Kidney epithelial cell (primary cell): ENCODE data around the gene CRLF2. TPM values are rescaled to one million over a fixed set of nuclear protein-coding genes. Genes with fewer than 3 reads are reported as not detected.
"Not testable (repeated sequence)": the region's sequence is repeated elsewhere in the genome, so short reads cannot be mapped to it uniquely, and the experiment has no call there.

Experiments
- DNase-seq: peaks from one replicate; pipeline ENCODE4 v3.0.0-alpha.2; 2010; ENCODE audit warnings: low read depth
- H3K27me3 ChIP-seq: 2 replicates; pipeline ENCODE4 v1.6.0; 2011; ENCODE audit warnings: low read length; ENCODE audit not compliant: control insufficient read depth, insufficient read depth
- H3K36me3 ChIP-seq: 2 replicates; pipeline ENCODE4 v1.5.1; 2011; ENCODE audit warnings: low read length; ENCODE audit not compliant: control insufficient read depth, insufficient read depth
- H3K4me3 ChIP-seq: 2 replicates; pipeline ENCODE4 v1.5.1; 2011; ENCODE audit warnings: low read depth, mild to moderate bottlenecking, control low read depth, low read length
- CTCF ChIP-seq: IDR thresholded peaks from 2 replicates; pipeline ENCODE4 v1.5.1; 2011; ENCODE audit warnings: mild to moderate bottlenecking, moderate library complexity, low read length, control low read depth, inconsistent platforms; ENCODE audit not compliant: insufficient read depth, poor library complexity, severe bottlenecking
- total RNA-seq: library from RNA; depleted of rRNA; stranded (reverse); fragments of >200 nt; gene quantifications from 2 replicates; pipeline ENCODE4 v1.2.3, GENCODE V29; 2015

Gene CRLF2
- total RNA-seq, 1 donor from 2014 or later: not detected

GRCh38 chrX:1202251-1202650 lies 10.2 kb downstream of the CRLF2 start:
- H3K4me3 ChIP-seq: no peak overlapping the region
- H3K27me3 ChIP-seq: no peaks in the 10 kb centered on the region

GRCh38 chrX:1196436-1196835 lies 16.0 kb downstream of the CRLF2 start:
- DNase-seq: no peak
- no peak overlapping the region for H3K4me3 ChIP-seq

More at GRCh38 chrX:1202251-1202650, 10.2 kb downstream of the CRLF2 start:
- no peaks in the 10 kb centered on the region for H3K36me3 ChIP-seq
- DNase-seq: no peak
- no peak for TF ChIP-seq CTCF

GRCh38 chrX:1192196-1192595 lies 20.3 kb downstream of the CRLF2 start:
- not testable (repeated sequence) for DNase-seq, H3K36me3 ChIP-seq, H3K4me3 ChIP-seq, H3K27me3 ChIP-seq

More at GRCh38 chrX:1196436-1196835, 16.0 kb downstream of the CRLF2 start:
- no peaks in the 10 kb centered on the region for H3K36me3 ChIP-seq
- no peaks in the 10 kb centered on the region for H3K27me3 ChIP-seq
- TF ChIP-seq CTCF: no peak

GRCh38 chrX:1190596-1191145 lies 21.8 kb downstream of the CRLF2 start:
- H3K36me3 ChIP-seq: no peaks in the 10 kb centered on the region
- no peak for DNase-seq
- no peak for TF ChIP-seq CTCF

GRCh38 chrX:1185561-1185960 lies 26.9 kb downstream of the CRLF2 start:
- Histone ChIP-seq H3K4me3 (no peak overlapping the region), H3K36me3 (no peaks in the 10 kb centered on the region), H3K27me3 (no peaks in the 10 kb centered on the region)
- TF ChIP-seq CTCF: no peak
- no peak for DNase-seq

More at GRCh38 chrX:1190596-1191145, 21.8 kb downstream of the CRLF2 start:
- no peak overlapping the region for H3K4me3 ChIP-seq
- no peaks in the 10 kb centered on the region for H3K27me3 ChIP-seq

- no peaks in the 10 kb centered on the region for H3K27me3 ChIP-seq
- no peak for TF ChIP-seq CTCF
- no peak for DNase-seq
- H3K36me3 ChIP-seq: no peaks in the 10 kb centered on the region
- no peak overlapping the region for H3K4me3 ChIP-seq
Observed at GRCh38 chrX:1182211-1182610, 30.2 kb downstream of the CRLF2 start.

- H3K4me3 ChIP-seq, H3K27me3 ChIP-seq, DNase-seq, H3K36me3 ChIP-seq: not testable (repeated sequence)
Observed at GRCh38 chrX:1181661-1182060, 30.8 kb downstream of the CRLF2 start.
